Measurements from ENCODE around the gene UBE2E1. TPM values are rescaled to one million over a fixed set of nuclear protein-coding genes. Genes with fewer than 3 reads are reported as not detected.

Gene UBE2E1
- total and polyA plus RNA-seq, 2 donors (not counting 1 experiment from before 2014, with no cell fraction given): 46.7 to 63.7 TPM

DNA sequence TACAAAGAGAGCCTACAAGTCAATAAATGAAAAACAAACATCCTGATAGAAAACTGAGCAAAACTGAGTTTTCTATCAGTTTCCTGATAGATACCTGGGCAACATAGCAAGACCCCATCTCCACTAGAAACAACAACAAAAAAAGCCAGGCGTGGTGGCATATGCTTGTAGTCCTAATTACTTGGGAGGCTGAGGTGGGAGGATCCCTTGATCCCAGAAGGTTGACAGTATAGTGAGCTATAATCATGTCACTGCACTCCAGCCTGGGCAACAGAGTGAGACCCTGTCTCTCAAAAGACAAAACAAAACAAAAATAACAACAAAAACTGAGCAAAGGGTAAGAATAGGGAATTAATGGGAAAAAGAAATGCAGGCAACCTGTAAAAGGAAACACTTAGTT lies 23.9 kb upstream of the UBE2E1 start:
- CTCF ChIA-PET: no interaction called here
- peaks cover 13% of the 10 kb centered on the region for H3K4me1 Mint-ChIP-seq
- peaks cover 3% of the 10 kb centered on the region for H3K9me3 Mint-ChIP-seq (ENCODE audit: insufficient read depth)
- no CpG with 5 or more reads among the region's 1 CpG for WGBS (ENCODE audit: insufficient coverage)
- no peak overlapping the region for H3K27ac ChIP-seq (ENCODE audit: low read length in 2 of 2)
- no peak overlapping the region for H3K4me2 ChIP-seq (replicated peaks; ENCODE audit: low read depth, low read length, poor library complexity, severe bottlenecking)
- no peak for TF ChIP-seq EZH2 (IDR thresholded peaks at IDR 0.05; ENCODE audit: borderline replicate concordance, insufficient read depth, low read depth, low read length, poor library complexity, severe bottlenecking)
- TF ChIP-seq, protein P1, sequence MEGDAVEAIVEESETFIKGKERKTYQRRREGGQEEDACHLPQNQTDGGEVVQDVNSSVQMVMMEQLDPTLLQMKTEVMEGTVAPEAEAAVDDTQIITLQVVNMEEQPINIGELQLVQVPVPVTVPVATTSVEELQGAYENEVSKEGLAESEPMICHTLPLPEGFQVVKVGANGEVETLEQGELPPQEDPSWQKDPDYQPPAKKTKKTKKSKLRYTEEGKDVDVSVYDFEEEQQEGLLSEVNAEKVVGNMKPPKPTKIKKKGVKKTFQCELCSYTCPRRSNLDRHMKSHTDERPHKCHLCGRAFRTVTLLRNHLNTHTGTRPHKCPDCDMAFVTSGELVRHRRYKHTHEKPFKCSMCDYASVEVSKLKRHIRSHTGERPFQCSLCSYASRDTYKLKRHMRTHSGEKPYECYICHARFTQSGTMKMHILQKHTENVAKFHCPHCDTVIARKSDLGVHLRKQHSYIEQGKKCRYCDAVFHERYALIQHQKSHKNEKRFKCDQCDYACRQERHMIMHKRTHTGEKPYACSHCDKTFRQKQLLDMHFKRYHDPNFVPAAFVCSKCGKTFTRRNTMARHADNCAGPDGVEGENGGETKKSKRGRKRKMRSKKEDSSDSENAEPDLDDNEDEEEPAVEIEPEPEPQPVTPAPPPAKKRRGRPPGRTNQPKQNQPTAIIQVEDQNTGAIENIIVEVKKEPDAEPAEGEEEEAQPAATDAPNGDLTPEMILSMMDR (IDR thresholded peaks at IDR 0.05): no peak
- intact Hi-C loops (cut with micrococcal nuclease): no loop called here
- H3K4me3 Mint-ChIP-seq: no peak overlapping the region
- peaks cover 12 to 13% of the 10 kb centered on the region in 2 donors for H3K4me1 ChIP-seq (ENCODE audit: control insufficient read depth in 2 of 2, insufficient read depth in 2 of 2, low read length in 2 of 2)
- no peaks in the 10 kb centered on the region for H3K79me2 ChIP-seq (ENCODE audit: control insufficient read depth, insufficient read depth, low read length)
- no peak overlapping the region for H3K9ac ChIP-seq (ENCODE audit: low read length)
- no peak for DNase-seq
- peaks cover 0 to 13% (median 2%) of the 10 kb centered on the region in 3 donors for H3K9me3 ChIP-seq (ENCODE audit: control extremely low read depth in 1 of 3, control insufficient read depth in 2 of 3, insufficient read depth in 1 of 3, low read length in 2 of 3)
- no peaks in the 10 kb centered on the region for H3K27me3 Mint-ChIP-seq
- no peak overlapping the region for H2AFZ ChIP-seq (ENCODE audit: insufficient read depth, low read depth, low read length, poor library complexity, severe bottlenecking)
- no peaks in the 10 kb centered on the region for H3K36me3 ChIP-seq (replicated peaks in 1 of 2; ENCODE audit: control extremely low read depth in 1 of 2, control insufficient read depth in 1 of 2, extremely low read depth in 1 of 2, insufficient read depth in 2 of 2, low read length in 1 of 2)
- ATAC-seq (ENCODE audit: low read depth): no peak
- POLR2A ChIA-PET: no interaction called here
- H3K27ac Mint-ChIP-seq: no peak overlapping the region
- no peak overlapping the region for H3K4me3 ChIP-seq (ENCODE audit: control extremely low read depth in 1 of 5, extremely low read depth in 1 of 5, insufficient read depth in 1 of 5, low read depth in 2 of 5, low read length in 4 of 5)
- no peaks in the 10 kb centered on the region for H4K20me1 ChIP-seq (ENCODE audit: control insufficient read depth, insufficient read depth, low read length, poor library complexity, severe bottlenecking)
- no peaks in the 10 kb centered on the region for H3K27me3 ChIP-seq (replicated peaks in 1 of 4; ENCODE audit: control extremely low read depth in 1 of 4, control insufficient read depth in 3 of 4, insufficient read depth in 4 of 4, low read length in 3 of 4)

DNA sequence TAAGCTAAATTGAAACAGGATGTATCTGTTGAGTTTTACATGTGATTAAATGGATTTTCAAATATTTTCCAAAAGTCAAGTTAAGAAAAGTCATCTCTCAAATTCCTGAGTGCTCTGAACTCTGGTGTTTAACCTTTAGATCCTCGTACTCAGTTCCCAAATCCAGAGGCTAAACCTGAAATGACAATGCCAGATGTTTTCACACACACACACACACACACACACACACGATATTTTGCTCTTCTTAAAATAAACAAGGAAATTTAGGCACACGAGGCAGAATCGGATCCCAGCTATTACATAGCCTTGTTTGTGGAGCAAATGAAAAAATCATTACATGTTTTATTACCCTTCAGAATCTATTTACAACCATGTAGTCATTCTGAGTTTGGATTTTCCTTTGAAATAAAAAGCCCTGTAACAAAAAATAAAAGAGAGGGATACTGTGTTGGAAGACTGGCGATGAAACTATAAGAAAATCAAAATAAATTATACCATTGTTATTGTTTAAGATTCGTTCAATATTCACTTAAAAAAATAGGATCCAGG lies 20.6 kb upstream of the UBE2E1 start:
- peaks cover 3% of the 10 kb centered on the region for H3K4me1 Mint-ChIP-seq
- DNase-seq: no peak
- TF ChIP-seq, protein P1 (IDR thresholded peaks at IDR 0.05): no peak
- no peak for TF ChIP-seq EZH2 (IDR thresholded peaks at IDR 0.05; ENCODE audit: borderline replicate concordance, insufficient read depth, low read depth, low read length, poor library complexity, severe bottlenecking)
- intact Hi-C loops (cut with micrococcal nuclease): no loop called here
- H3K36me3 ChIP-seq (replicated peaks in 1 of 2; ENCODE audit: control extremely low read depth in 1 of 2, control insufficient read depth in 1 of 2, extremely low read depth in 1 of 2, insufficient read depth in 2 of 2, low read length in 1 of 2): no peaks in the 10 kb centered on the region
- H3K4me2 ChIP-seq (replicated peaks; ENCODE audit: low read depth, low read length, poor library complexity, severe bottlenecking): no peak overlapping the region
- no CpG with 5 or more reads among the region's 6 CpGs for WGBS (ENCODE audit: insufficient coverage)
- no peak overlapping the region for H2AFZ ChIP-seq (ENCODE audit: insufficient read depth, low read depth, low read length, poor library complexity, severe bottlenecking)
- no peak overlapping the region for H3K27ac ChIP-seq (ENCODE audit: low read length in 2 of 2)
- no peak overlapping the region for H3K27ac Mint-ChIP-seq
- H3K4me1 ChIP-seq (ENCODE audit: control insufficient read depth in 2 of 2, insufficient read depth in 2 of 2, low read length in 2 of 2): peaks cover 0 to 4% of the 10 kb centered on the region in 2 donors
- no peak overlapping the region for H3K4me3 Mint-ChIP-seq
- H3K9me3 Mint-ChIP-seq (ENCODE audit: insufficient read depth): peaks cover 1% of the 10 kb centered on the region
- H3K79me2 ChIP-seq (ENCODE audit: control insufficient read depth, insufficient read depth, low read length): no peaks in the 10 kb centered on the region
- ChIA-PET POLR2A (no interaction called here), CTCF (no interaction called here)
- no peaks in the 10 kb centered on the region for H3K27me3 ChIP-seq (replicated peaks in 1 of 4; ENCODE audit: control extremely low read depth in 1 of 4, control insufficient read depth in 3 of 4, insufficient read depth in 4 of 4, low read length in 3 of 4)
- no peak for ATAC-seq (ENCODE audit: low read depth)
- H3K27me3 Mint-ChIP-seq: no peaks in the 10 kb centered on the region
- H3K9me3 ChIP-seq (ENCODE audit: control extremely low read depth in 1 of 3, control insufficient read depth in 2 of 3, insufficient read depth in 1 of 3, low read length in 2 of 3): peaks cover 0 to under 1% (median 0%) of the 10 kb centered on the region in 3 donors
- H3K9ac ChIP-seq (ENCODE audit: low read length): no peak overlapping the region
- no peak overlapping the region for H3K4me3 ChIP-seq (ENCODE audit: control extremely low read depth in 1 of 5, extremely low read depth in 1 of 5, insufficient read depth in 1 of 5, low read depth in 2 of 5, low read length in 4 of 5)
- no peaks in the 10 kb centered on the region for H4K20me1 ChIP-seq (ENCODE audit: control insufficient read depth, insufficient read depth, low read length, poor library complexity, severe bottlenecking)

All from B cell (primary cell).